GM21390 (cell line): ENCODE measurements around the gene KRTAP17-1.
"Not testable (repeated sequence)": the region's sequence is repeated elsewhere in the genome, so short reads cannot be mapped to it uniquely, and the experiment has no call there.

ENCODE experiments used
- ATAC-seq: cut with Tn5 transposase; IDR thresholded peaks from one replicate; pipeline ENCODE4 v1.9.1; 2021; ENCODE audit not compliant: unreplicated experiment

KRTAP17-1 gene, protein sequence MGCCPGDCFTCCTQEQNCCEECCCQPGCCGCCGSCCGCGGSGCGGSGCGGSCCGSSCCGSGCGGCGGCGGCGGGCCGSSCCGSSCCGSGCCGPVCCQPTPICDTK

DNA sequence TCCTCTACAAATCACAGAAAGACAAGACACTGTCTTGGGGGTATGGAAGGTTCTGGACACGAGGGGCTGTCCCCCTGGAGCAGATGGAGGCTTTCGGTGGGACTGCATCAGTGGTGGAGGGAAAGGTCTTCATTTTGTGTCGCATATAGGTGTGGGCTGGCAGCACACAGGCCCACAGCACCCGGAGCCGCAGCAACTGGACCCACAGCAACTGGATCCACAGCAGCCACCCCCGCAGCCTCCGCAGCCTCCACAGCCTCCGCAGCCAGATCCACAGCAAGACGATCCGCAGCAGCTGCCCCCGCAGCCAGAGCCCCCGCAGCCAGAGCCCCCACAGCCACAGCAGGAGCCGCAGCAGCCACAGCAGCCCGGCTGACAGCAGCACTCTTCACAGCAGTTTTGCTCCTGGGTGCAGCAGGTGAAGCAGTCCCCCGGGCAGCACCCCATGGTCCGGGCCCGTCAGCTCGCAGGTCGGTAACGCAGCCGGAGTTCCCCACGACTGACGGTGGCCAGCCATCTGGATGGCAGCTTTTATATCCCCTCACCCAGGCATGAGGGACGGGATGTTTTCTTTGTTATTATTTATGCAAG, at the start of gene KRTAP17-1:
Gene KRTAP17-1, minus strand, starts transcription at position 507 of the 591 bp plus-strand sequence. Its CDS starts 60 bp downstream, at position 447.
- no peak for ATAC-seq

DNA sequence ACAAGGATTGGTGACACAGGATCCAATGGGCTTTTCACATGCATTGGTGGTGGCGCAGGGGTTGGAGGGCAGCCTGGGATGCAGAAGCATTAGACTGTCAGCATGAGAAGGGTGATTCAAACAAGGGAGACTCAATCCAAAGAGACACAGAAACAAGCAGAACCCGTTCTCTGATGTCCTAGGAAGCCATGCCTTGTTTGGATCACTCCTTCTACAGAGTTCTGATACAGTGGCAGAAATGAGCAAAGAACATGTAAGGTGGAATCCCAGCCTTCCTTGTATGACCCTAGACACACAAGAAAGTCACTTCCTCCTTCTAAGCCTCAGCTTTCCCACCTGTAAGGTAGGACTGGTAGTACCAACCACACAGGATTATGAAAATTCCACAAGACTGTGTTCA, 48.4 kb upstream of the KRTAP17-1 start:
- ATAC-seq, result no peak

DNA sequence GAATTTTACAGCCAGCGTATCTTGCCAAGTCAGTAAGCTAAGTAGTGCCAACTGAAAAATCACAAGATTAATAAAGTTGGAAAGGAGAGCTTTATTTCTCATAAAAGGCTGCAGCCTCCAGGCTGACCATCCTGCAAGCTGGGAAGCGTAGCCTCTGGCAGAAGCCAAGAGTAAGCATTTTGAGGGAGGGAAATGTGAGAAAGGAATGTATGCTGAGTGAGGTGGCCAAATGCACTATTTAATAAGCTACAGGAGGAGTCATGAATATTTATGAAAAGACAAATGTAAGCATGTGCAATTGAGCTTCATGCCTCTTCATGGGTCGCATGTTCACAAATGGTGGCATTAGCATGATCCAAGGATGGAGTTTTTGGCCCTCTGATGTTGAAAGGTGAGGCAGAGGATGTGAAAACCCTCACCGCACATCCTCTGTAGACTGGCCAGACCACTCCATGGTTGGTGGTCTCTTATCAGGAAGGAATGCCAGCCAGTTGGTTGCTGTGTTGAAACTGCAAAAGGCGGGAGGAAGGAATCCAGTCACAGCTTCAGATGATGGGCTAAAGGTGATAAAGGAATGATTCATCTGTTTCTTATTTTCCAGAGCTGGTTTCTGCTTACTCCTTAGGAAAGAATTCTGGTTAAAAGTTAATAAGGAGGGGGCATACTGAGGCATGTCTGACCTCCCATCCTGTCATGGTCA, 44.9 kb upstream of the KRTAP17-1 start:
- no peak for ATAC-seq

DNA sequence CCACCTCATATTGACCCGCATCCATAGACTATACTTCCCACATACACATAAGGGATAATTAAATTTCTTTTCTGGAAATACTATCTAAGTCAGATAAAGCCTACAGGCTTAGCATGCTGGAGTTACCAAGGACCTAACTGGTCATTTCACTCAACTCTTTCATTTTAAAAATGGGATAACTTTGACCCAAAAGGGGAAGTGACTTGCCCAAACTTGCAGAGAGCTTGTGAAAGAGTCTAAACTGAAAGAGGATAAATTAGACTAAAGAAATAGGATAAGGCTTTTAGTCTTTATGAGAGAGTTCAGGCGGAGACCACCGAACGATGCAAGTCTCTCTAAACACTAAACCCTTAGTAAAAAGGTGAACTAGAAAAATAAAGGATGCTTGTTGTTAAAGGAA, 39.0 kb upstream of the KRTAP17-1 start:
- ATAC-seq, result no peak

DNA sequence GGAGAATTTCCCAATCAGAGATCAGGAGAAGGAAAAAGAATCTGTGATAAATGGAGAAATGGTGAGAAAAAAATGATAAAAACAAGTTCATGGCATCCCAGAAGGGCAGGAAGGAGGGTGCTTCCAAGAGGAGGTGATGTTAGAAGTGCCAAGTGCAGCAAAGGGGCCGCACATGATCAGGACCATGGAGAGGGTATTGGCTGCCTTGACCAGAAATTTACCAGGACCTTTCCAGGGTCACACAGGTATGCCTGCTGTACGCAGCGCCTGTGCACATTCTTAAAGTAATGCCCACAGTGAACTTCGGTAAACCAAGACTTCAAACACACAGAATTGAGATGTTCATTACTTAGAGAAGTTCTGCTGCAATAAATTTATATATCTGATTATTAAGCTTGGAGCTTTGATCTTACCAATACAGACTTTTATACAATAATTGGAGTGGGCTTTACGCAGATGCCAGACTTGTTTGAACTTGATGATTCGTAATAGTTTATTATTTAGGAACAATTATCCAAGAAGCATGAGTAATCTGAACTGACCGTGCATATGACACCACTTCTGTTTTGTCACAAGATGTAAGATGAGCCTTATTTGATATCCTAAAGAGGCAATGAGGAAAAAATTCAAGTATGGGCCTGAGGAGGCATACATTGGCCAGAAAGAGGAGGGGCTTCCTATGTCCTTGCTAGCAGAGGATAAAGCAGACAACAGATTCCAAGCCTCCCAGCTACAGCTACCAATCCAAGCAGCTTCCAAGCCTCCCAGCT, 37.3 kb upstream of the KRTAP17-1 start:
- ATAC-seq, result no peak

DNA sequence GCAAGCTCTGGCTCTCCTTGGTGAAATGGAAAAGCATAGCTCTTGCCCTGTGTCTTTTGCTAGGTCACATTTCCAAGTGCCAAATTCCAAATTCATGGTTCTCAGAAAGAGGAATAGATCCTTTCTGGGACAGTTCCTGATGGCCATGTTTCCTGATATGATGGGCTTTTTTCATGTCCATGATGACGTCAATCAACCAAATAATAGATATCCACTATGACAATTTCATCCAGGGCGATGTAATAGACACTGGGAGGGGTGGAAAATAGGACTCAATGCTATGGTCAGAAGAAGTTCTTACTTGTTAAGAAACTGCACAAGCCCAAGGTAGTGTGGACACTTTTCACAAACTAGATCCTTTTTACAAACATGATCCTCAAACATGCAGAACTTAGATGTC, 35.7 kb upstream of the KRTAP17-1 start:
- no peak for ATAC-seq

DNA sequence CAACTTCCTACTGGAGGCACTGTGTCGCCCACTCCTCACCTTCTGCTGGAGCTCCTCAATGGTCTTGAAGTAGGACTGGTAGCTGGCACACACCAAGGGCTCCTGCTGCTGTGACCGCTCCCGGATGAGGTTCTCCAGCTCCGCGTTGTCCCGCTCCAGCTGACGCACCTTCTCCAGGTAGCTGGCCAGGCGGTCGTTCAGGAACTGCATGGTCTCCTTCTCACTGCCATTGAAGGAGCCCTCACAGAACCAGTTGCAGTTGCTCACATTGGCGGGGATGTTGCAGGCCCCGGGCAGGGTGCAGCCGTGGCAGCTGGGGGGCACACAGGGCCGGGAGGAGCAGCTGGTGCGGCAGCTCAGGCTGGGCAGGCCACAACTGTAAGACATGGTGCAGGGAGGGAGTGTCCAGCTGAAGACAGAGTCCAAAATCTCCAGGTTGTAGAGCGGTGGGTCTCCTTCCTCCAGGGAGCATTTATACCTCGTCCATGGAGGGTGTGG, 34.9 kb upstream of the KRTAP17-1 start, which contains the start of gene KRT33A:
Gene KRT33A, minus strand, starts transcription at position 448 of the 498 bp plus-strand sequence. Its CDS starts 61 bp downstream, at position 387.
- ATAC-seq, result not testable (repeated sequence)

DNA sequence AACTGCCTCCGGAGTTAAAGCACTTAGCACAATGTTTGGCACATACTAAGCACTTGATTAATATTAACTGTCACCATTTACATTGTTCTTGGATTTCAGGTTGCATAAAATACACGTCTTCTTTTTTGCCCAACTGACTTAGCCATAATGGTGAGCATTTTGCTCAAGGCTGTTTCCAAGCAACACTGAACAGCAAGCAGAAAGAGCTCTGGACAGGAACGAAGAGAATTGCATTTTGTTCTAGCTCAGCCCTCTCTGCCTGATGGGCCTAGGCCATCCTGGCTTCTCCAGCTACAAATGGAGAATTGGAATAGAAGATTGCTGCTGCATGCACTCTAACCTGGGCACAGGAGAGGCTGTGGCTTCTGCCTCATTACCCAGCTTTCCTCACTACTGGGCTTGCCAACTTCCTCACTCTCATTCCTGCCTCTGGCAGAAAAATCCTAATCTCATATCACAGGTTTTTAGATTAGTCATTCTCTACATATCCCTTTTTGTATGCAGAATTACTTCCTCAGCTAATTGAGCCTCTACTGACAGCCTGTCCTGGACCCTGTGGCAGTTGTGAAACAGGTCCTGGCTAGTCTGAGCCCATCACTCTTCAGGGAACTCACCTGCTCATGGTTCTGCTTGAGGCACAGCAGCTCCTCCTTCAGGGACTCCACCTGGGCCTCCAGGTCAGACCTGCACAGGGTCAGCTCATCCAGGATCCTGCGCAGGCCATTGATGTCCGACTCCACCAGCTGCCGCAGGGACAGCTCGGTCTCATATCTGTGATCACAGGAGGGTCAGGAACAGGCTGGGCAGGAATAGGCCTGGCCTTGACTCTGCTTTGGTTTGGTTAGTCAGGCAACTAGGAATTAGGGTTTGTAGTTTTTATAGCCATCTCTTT, 32.6 kb upstream of the KRTAP17-1 start:
- no peak for ATAC-seq

DNA sequence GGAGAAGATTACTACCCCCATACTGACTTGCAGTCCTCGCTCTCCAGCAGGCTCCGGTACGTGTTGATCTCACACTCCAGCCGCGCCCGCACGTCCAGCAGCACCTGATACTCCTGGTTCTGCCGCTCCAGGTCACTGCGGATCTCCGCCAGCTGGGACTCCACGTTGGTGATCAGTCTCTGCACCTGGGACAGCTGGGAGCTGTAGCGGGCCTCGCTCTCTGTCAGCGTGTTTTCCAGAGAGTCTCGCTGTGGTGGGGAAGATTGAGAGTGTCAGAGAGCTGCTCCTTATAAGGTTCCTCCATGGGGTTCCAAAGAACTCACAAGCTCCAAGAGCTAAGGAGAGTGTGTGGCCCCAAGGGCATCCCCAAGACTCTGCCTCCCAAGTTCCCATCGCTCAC, 30.9 kb upstream of the KRTAP17-1 start:
- ATAC-seq, result not testable (repeated sequence)

DNA sequence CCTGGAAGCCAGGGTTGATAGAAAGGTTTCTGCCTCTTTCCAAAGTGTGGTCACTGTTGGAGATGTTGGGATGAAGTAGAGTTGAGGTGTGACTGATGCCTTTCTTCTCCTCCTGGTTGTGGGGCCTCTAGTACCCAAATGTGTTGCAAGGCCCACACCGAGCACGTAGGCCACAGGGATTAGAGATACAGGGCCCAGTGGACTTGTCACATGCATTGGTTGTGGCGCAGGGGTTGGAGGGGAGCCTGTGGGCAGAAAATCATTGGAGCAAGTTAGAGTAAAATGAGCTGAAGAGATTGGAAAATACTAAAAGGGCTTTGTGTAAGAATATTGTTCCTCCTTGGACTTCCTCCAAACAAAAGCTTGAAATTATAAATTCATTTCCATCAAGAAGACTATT, 30.5 kb upstream of the KRTAP17-1 start:
- ATAC-seq, result no peak

DNA sequence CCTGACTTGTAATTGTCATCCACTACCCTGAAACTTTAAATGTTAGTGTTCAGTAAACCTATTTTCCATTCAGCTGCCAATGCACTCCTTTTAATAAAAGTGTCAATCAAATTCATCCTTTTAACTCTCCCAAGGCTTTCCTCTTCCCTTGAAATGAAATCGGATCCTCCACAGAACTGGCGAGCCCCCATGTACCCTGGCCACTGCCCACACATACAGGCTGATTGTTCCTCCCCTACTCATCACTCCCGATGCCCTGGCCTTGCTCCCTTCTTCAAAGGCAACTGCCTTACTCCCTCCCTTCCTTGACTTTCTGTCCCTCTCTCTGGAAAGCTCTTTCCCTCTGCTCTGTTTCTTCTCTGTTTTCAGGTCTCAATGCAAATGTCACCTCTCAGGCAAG, 27.5 kb upstream of the KRTAP17-1 start:
- no peak for ATAC-seq

DNA sequence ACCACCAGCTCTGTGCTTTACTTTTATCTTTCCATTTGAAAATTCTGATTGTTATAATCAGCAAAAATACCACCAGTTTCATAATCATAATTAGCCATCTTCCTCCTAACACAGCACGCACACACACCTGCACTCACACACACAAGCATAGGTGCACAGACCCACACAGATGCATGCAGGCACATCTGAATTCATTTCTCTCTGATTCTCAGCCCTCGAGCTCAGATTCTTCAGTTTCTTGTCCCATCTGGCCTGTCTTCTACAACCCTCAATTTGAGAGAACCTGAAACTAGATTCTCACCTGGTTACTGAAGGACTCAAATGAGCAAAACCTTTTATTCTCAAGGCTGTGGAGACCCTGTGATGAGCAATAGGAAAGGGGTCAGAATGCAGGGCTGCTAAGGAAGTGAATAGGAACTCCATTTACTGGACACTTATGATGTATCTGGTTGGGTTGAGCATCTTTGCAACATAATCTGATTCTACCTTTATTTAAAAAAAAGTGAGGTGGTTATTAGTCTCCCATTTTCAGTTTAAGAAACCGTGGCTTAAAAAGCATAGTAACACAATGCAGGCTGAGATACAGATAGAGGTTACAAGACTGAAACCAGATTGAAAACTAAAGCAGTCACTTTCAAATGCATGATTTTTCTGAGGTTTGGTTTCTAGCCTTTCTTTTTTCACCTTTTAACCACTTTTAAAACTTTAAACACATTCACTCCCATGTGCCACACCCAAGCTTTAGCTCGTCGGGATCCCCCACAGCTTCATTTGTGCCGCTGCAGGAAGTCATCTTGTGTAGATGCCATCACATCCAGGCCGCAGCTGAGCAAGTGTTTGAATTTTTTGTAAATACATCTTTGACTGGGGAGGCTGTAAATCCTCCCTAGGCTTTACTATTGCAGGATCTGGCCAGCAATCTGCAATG, 25.7 kb upstream of the KRTAP17-1 start:
- ATAC-seq, result no peak

DNA sequence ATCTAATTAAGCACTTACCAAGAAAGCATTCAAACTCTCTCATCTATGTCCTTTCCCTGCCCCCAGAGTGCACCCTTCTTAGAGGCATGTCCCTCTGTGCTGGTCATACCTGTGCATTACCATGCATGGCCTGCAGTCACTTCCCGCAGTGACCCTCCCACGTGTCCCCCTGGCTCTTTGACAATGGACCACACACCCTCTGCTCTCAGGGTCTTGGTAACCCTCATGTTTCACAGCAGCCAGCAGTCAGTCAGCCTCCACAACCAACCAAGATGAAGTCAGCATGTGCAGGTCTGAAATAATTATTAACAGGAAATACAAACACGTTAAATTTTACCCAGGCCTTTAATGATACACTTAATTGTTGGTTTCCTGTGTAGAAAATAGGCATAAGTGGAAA, 25.0 kb upstream of the KRTAP17-1 start:
- ATAC-seq, result no peak

DNA sequence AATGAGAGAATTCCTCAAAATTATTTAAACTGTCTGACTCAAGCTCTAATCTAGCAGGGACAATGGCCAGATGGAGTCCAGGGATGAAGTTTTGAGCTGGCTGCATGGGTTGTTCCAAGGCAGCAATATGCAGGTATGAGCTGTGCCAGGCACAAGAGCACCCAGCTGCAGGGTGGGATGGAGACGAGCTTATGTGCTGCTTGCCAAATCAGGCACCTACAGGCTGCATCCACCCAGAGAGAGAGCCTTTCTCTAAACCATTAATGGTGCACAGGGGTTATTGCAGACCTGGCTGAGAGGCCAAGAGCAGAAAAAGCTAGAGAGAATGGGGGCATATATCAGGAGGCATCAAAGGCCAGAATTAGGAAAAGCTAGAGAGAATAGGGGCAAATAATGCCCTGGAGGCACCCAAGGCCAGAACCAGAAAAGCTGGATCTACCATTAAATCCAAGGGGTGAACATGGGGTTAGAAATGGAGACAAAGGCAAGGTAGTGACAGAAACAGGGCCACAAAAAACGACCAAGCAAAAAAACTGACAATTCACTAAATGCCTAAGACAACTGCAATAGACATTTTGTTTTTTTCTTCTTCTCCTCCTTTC, 24.2 kb upstream of the KRTAP17-1 start:
- no peak for ATAC-seq

DNA sequence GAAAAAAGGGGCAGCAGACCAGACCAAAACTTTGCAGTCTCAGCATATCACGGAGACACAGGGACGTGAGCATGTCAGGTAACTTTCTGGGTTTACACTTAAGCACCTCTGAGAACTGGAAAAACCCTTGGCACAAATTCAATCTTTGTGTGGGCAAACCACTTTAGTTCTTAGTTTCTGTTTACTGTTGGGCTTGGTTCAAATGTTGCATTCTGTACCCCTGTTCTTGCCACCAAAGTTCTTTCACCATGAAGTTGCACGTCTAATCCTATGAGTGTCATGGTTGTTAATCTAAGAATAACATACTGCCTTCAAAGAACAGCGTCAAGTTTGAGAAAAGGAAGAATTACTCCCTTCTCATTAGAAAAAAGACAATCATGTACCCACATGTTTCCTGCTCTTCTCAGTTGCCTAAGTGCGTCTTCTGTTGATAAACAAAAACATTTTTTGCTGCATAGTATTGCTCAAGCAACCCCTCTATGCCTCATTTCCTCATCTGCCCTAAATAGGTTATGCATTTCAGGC, 23.5 kb upstream of the KRTAP17-1 start:
- no peak for ATAC-seq

DNA sequence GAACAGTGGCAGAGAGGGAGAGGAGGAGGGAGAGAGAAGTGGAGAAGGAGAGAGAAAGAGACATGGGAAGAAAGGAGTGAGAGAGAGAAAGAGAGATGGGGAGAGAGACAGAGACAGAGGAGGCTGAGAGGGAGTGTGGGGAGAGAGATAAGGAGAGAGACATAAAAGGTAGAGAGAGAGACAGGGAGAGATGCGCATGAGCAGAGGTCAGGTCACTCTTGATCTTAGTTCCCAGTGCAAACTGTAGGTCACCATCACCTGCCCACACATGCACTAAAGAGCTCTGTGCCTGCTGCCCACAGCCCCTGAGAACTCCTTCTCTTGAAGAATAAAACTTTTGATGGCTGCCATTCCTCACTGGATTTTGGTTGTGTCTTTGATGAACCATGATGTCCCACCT, 20.2 kb upstream of the KRTAP17-1 start:
- no peak for ATAC-seq

DNA sequence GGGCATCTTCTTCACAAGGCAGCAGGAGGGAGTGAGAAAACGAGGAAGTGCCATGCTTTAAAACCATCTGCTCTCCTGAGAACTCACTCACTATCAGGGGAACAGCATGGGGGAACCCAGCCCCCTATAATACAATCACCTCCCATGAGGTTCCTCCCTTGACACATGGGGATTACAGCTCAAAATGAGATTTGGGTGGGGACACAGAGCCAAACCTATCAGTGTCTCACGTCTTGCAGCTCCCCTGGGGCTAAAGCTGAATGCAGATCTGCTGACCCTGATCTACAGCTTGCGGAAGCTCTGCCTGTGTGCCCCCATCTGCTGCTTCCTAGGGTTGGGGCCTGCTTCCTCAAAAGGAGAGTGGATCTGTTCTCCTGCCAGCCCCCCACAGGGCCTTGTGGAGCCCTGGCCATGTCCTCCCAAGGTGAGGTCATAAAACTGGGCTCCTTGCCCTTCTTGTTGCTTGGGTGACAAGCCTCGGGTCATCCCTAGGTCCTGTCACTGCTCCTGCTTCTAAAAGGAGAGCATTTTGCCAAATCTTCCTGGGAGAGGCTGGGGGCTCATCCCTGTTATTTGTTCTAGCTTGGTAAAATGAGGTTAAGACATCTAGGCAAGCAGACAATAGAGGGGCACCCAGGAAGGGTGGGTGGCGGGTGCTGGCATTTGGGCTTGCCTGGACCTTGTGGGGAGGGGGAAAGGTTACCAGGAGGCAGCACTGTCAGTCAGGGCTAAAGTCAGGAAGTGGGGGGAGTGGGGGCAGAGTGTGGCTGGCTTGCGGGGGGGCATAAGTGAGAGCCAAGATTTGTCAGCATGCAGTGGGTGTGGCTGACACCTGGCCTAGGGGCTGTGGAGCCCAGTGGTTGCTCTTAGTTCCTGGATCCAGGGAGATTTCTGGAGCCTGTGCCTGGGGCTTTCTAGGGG, 19.1 kb upstream of the KRTAP17-1 start:
- ATAC-seq, result no peak

DNA sequence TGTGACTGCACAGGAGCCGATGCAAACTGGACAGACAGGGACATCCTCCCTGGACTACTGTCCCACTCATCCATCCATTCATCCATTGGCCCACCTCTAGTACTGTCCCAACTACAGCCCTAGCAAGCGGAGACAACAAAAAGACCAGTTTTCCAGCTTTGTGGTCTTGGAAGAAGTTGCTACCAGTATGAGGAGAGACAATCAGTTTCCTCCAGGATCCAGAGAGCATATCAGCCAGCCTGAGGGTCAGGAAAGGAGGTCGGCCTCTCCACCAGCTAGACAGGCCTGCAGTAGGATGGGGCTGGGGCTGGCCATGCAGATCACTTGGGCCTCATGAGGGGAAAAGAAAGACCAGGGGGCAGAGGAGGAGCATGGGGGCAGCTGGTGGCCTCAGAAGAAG, 18.3 kb upstream of the KRTAP17-1 start:
- ATAC-seq, result no peak
